Testis (tissue), 3 donors: Measurements from ENCODE around the gene CD27. TPM values are rescaled to one million over a fixed set of nuclear protein-coding genes. Genes with fewer than 3 reads are reported as not detected.

Source experiments
- DNase-seq: peaks from one replicate; pipeline ENCODE4 v3.0.0-alpha.2; 2019
- H3K27ac ChIP-seq, 2 donors: fragments of 200-600 bp; sonication (generic); one replicate each; pipeline ENCODE4 v1.5.1; 2019
- H3K27me3 ChIP-seq: fragments of 200-600 bp; sonication (generic); one replicate; pipeline ENCODE4 v1.5.1; 2019
- H3K36me3 ChIP-seq: fragments of 200-600 bp; sonication (generic); one replicate; pipeline ENCODE4 v1.5.1; 2017; ENCODE audit warnings: low read depth; ENCODE audit errors: missing control alignments
- H3K4me1 ChIP-seq: fragments of 200-600 bp; sonication (generic); one replicate; pipeline ENCODE4 v1.5.1; 2019
- H3K4me3 ChIP-seq, 2 donors: fragments of 200-600 bp; sonication (generic); one replicate each; pipeline ENCODE4 v1.5.1; 2017 to 2019
- H3K9me3 ChIP-seq: fragments of 200-600 bp; sonication (generic); one replicate; pipeline ENCODE4 v1.5.1; 2017
- CTCF ChIP-seq, 3 experiments: fragments of 450-650 bp in 2 of 3; fragments of 200-600 bp in 1 of 3; sonication (generic) in 1 of 3; IDR thresholded peaks; one replicate each; pipeline ENCODE4 v1.5.1; 2016 to 2019; ENCODE audit warnings: antibody characterized with exemption in 3 of 3, mild to moderate bottlenecking in 2 of 3, moderate library complexity in 1 of 3
- POLR2A ChIP-seq: fragments of 450-650 bp; IDR thresholded peaks from one replicate; pipeline ENCODE4 v1.6.1; 2017; ENCODE audit warnings: antibody characterized with exemption, mild to moderate bottlenecking, moderate library complexity
- WGBS, 2 donors: methylation state at CpG; one replicate each; pipeline ENCODE4 v1.1.5; 2018; 5-methylcytosine and 5-hydroxymethylcytosine counted together
- intact Hi-C: fragments of 100-400 bp; cut with DNase I; formaldehyde crosslinking; loops from one replicate; pipeline ENCODE4 v1.15.1; 2023; ENCODE audit warnings: low total_unique reads
- polyA plus RNA-seq: library from polyadenylated mRNA; stranded (reverse); fragments of 350-450 nt; fragmentation: Illumina TruSeq; extraction: RNeasy Lipid Tissue Mini Kit (QIAGEN cat#74804); gene quantifications from one replicate; pipeline ENCODE4 v1.2.3, GENCODE V29; 2014; ENCODE audit warnings: low read depth, low replicate concordance; ENCODE audit not compliant: insufficient read depth
- total RNA-seq, 2 donors: library from RNA; depleted of rRNA; stranded (reverse); fragments of >200 nt; gene quantifications; one replicate each; pipeline ENCODE4 v1.2.3, GENCODE V29; 2016

The CD27 gene
- total and polyA plus RNA-seq, 3 donors from 2014 or later = 0.74 to 3.7 TPM; not detected in 1

- intact Hi-C loops = loop anchor here (10.0 kb wide), 1 partner anchor 118 kb away; no protein-coding TSS in a partner anchor
- H3K4me1 ChIP-seq = peaks cover 22% of the 10 kb centered on the region
- DNase-seq = no peak
- H3K36me3 ChIP-seq = no peaks in the 10 kb centered on the region
- H3K9me3 ChIP-seq = no peaks in the 10 kb centered on the region
- no peaks in the 10 kb centered on the region for H3K27me3 ChIP-seq
- no peak overlapping the region for H3K4me3 ChIP-seq
- peak overlapping the region; percentile 29 to 94 for H3K27ac ChIP-seq
- 66 to 79% methylated on average over 17 of the region's 17 CpGs for WGBS, 2 donors
- no peak for TF ChIP-seq POLR2A
These were observed 8.3 kb downstream of the CD27 start for GRCh38 chr12:6452944-6453630.

GRCh38 chr12:6457220-6457945 lies 12.6 kb downstream of the CD27 start:
- H3K9me3 ChIP-seq = no peaks in the 10 kb centered on the region
- WGBS, 2 donors = 89 to 91% methylated on average over 10 to 12 of the region's 12 CpGs
- no peaks in the 10 kb centered on the region for H3K36me3 ChIP-seq
- no peak for DNase-seq
- H3K4me1 ChIP-seq = peaks cover 9% of the 10 kb centered on the region
- no peak overlapping the region for H3K4me3 ChIP-seq
- no peaks in the 10 kb centered on the region for H3K27me3 ChIP-seq
- no peak overlapping the region for H3K27ac ChIP-seq
- TF ChIP-seq POLR2A (no peak), CTCF (IDR thresholded peaks at IDR 0.05) (no peak)
- intact Hi-C loops = loop anchor here (10.0 kb wide), 1 partner anchor 123 kb away; no protein-coding TSS in a partner anchor

GRCh38 chr12:6458281-6459003 lies 13.7 kb downstream of the CD27 start:
- intact Hi-C loops = loop anchor here (10.0 kb wide), 1 partner anchor 124 kb away; no protein-coding TSS in a partner anchor
- H3K36me3 ChIP-seq = no peaks in the 10 kb centered on the region
- 94 to 95% methylated on average over 14 of the region's 14 CpGs for WGBS, 2 donors

GRCh38 chr12:6459004-6459337 lies 14.2 kb downstream of the CD27 start:
- no peak for TF ChIP-seq POLR2A
- no peak for TF ChIP-seq CTCF (IDR thresholded peaks at IDR 0.05)
- intact Hi-C loops = loop anchor here (10.0 kb wide), 1 partner anchor 124 kb away; no protein-coding TSS in a partner anchor
- Histone ChIP-seq H3K9me3 (no peaks in the 10 kb centered on the region), H3K27ac (no peak overlapping the region), H3K4me3 (no peak overlapping the region), H3K36me3 (no peaks in the 10 kb centered on the region), H3K4me1 (no peaks in the 10 kb centered on the region), H3K27me3 (no peaks in the 10 kb centered on the region)
- no peak for DNase-seq
- WGBS, 2 donors = 94 to 100% methylated on average over 2 of the region's 2 CpGs

More at GRCh38 chr12:6458281-6459003, 13.7 kb downstream of the CD27 start:
- H3K9me3 ChIP-seq = no peaks in the 10 kb centered on the region
- H3K27ac ChIP-seq = no peak overlapping the region
- no peak overlapping the region for H3K4me3 ChIP-seq
- DNase-seq = no peak
- no peaks in the 10 kb centered on the region for H3K4me1 ChIP-seq
- TF ChIP-seq CTCF (IDR thresholded peaks at IDR 0.05) (no peak), POLR2A (no peak)
- H3K27me3 ChIP-seq = no peaks in the 10 kb centered on the region
